K562 (cell line): Measurements from ENCODE around the gene CAPZA1. TPM values are rescaled to one million over a fixed set of nuclear protein-coding genes. Genes with fewer than 3 reads are reported as not detected.
A peak's percentile ranks its signal among the peaks of the same experiment; 100 is the strongest.

Experiments used
- ATAC-seq: fragments of 200-7000 bp; cut with Tn5 transposase; 3 replicates; pipeline ENCODE4 v1.9.1; 2020; ENCODE audit warnings: moderate library complexity
- BruUV-seq: library from RNA; stranded (reverse); fragments of 400-500 nt; replicated peaks from 2 replicates; lab custom pipeline; 2021; lab: Mats Ljungman, UMichigan
- CTCF ChIA-PET: fragments of 300-600 bp; formaldehyde crosslinking; extraction: SDS; loops from one replicate; lab custom pipeline; 2021; ENCODE audit warnings: low intra/inter-chr PET ratio; lab: Yijun Ruan, JAX
- POLR2A ChIA-PET: fragments of 300-600, 350-650 bp; sonication (Branson Sonifier 250); formaldehyde crosslinking; extraction: SDS; loops from one replicate; lab custom pipeline; 2021; ENCODE audit warnings: antibody characterized with exemption, inconsistent platforms; lab: Yijun Ruan, JAX
- DNase-seq, 4 experiments: peaks; one replicate each; pipeline versions ENCODE4 v3.0.0 to v3.0.0-alpha.2; 2011 to 2018; ENCODE audit warnings: low spot score in 3 of 4, mixed read lengths in 3 of 4; ENCODE audit errors: extremely low read depth in 1 of 4
- FAIRE-seq: peaks from 2 replicates; lab custom pipeline; 2011; peaks lifted over from hg19 to GRCh38; lab: Jason Lieb, UNC
- H2AFZ ChIP-seq: 2 replicates; pipeline ENCODE4 v1.6.0; 2011; ENCODE audit warnings: low read depth, low read length, control low read depth, inconsistent platforms
- H3K27ac ChIP-seq: fragments of 200-600 bp; 3 replicates; pipeline ENCODE4 v1.8.0; 2011; ENCODE audit warnings: low read depth, mild to moderate bottlenecking, control low read depth, inconsistent platforms, low read length, moderate library complexity, mixed read lengths; ENCODE audit errors: extremely low read depth
- H3K27me3 ChIP-seq, 2 experiments: fragments of 300-600 bp in 1 of 2; 2 replicates in 1 of 2; 3 replicates in 1 of 2; pipeline versions ENCODE4 v1.6.0 to v1.8.0; 2011; ENCODE audit warnings: inconsistent platforms in 2 of 2, low read length in 2 of 2, mild to moderate bottlenecking in 1 of 2, mixed read lengths in 1 of 2, moderate library complexity in 1 of 2; ENCODE audit not compliant: control insufficient read depth in 2 of 2, insufficient read depth in 2 of 2
- H3K36me3 ChIP-seq: fragments of 300-600 bp; 3 replicates; pipeline ENCODE4 v1.8.0; 2011; ENCODE audit warnings: mild to moderate bottlenecking, low read length, inconsistent platforms; ENCODE audit not compliant: control insufficient read depth, insufficient read depth
- H3K4me1 ChIP-seq, 2 experiments: fragments of 200-600 bp in 1 of 2; replicated peaks in 1 of 2; 2 replicates in 1 of 2; 3 replicates in 1 of 2; pipeline versions ENCODE4 v1.5.1 to v1.8.0; 2011; ENCODE audit warnings: inconsistent platforms in 2 of 2, low read length in 2 of 2, mild to moderate bottlenecking in 1 of 2, mixed read lengths in 1 of 2, moderate library complexity in 1 of 2; ENCODE audit not compliant: control insufficient read depth in 2 of 2, insufficient read depth in 2 of 2
- H3K4me2 ChIP-seq: 2 replicates; pipeline ENCODE4 v1.6.1; 2011; ENCODE audit warnings: low read length, control low read depth, inconsistent platforms, mixed read lengths; ENCODE audit not compliant: insufficient read depth
- H3K4me3 ChIP-seq: fragments of 200-600 bp; sonication (generic), shearing (Covaris generic); 2 replicates; pipeline ENCODE4 v1.5.1; 2016; ENCODE audit warnings: control low read depth, inconsistent platforms
- H3K79me2 ChIP-seq: fragments of 200-600 bp; 3 replicates; pipeline ENCODE4 v1.8.0; 2011; ENCODE audit warnings: low read length, inconsistent platforms; ENCODE audit not compliant: control insufficient read depth, insufficient read depth
- H3K9ac ChIP-seq, 2 experiments: 2 replicates each; pipeline versions ENCODE4 v1.6.0 to v1.6.1; 2011; ENCODE audit warnings: low read depth in 2 of 2, low read length in 2 of 2, control low read depth in 1 of 2, inconsistent platforms in 1 of 2, mild to moderate bottlenecking in 1 of 2, mixed read lengths in 1 of 2; ENCODE audit not compliant: insufficient read depth in 1 of 2
- H3K9me1 ChIP-seq: one replicate; pipeline ENCODE4 v1.6.0; 2011; ENCODE audit warnings: inconsistent platforms, mild to moderate bottlenecking, low read length, moderate library complexity; ENCODE audit not compliant: control insufficient read depth, insufficient read depth
- H3K9me3 ChIP-seq: replicated peaks from 2 replicates; pipeline ENCODE4 v1.5.1; 2011; ENCODE audit warnings: low read depth, low read length, inconsistent platforms; ENCODE audit not compliant: control insufficient read depth, insufficient read depth
- H4K20me1 ChIP-seq: replicated peaks from 2 replicates; pipeline ENCODE4 v1.6.1; 2011; ENCODE audit warnings: low read length, inconsistent platforms, mixed read lengths; ENCODE audit not compliant: control insufficient read depth, insufficient read depth
- CC2D1A ChIP-seq: fragments of 450-650 bp; IDR thresholded peaks from 2 replicates; pipeline ENCODE4 v1.6.1; 2017; ENCODE audit warnings: mild to moderate bottlenecking
- E2F3 ChIP-seq: fragments of 250-450 bp; sonication (Bioruptor Pico); IDR thresholded peaks from 2 replicates; pipeline ENCODE4 v1.4.0; 2020; ENCODE audit warnings: mild to moderate bottlenecking
- EWSR1 ChIP-seq: fragments of 450-650 bp; IDR thresholded peaks from 2 replicates; pipeline ENCODE4 v1.6.1; 2018; ENCODE audit warnings: borderline replicate concordance, mild to moderate bottlenecking, low read depth, moderate library complexity; ENCODE audit not compliant: partially characterized antibody
- POLR2G ChIP-seq: fragments of 200-400 bp; formaldehyde crosslinking; IDR thresholded peaks from 2 replicates; pipeline ENCODE4 v1.6.1; 2017; ENCODE audit warnings: low read depth, mild to moderate bottlenecking, antibody characterized with exemption, low read length, moderate library complexity
- PRMT5 ChIP-seq: sonication (generic); formaldehyde crosslinking; IDR thresholded peaks from 2 replicates; pipeline ENCODE4 v1.5.0; 2020; ENCODE audit warnings: missing genetic modification reagents
- TCF7L2 ChIP-seq: fragments of 150-350 bp; IDR thresholded peaks from 2 replicates; pipeline ENCODE4 v1.6.1; 2016; ENCODE audit warnings: low read depth, mild to moderate bottlenecking, low read length, moderate library complexity
- ZNF184 ChIP-seq: sonication (generic); formaldehyde crosslinking; IDR thresholded peaks from 2 replicates; pipeline ENCODE4 v1.5.0; 2020; ENCODE audit warnings: missing genetic modification reagents
- ZNF507 ChIP-seq: conservative IDR thresholded peaks from 2 replicates; pipeline ENCODE4 v1.6.1; 2017; ENCODE audit warnings: missing genetic modification characterization, missing compliant biosample characterization
- ZNF551 ChIP-seq: fragments of 250-450 bp; sonication (Bioruptor Pico); IDR thresholded peaks from 2 replicates; pipeline ENCODE4 v1.5.0; 2021; ENCODE audit warnings: mild to moderate bottlenecking, moderate library complexity
- WGBS: fragments of 100-300 bp; shearing (Covaris generic); methylation state at CpG from one replicate; pipeline ENCODE4 v1.1.6; 2016; ENCODE audit warnings: low coverage, mixed read lengths; ENCODE audit not compliant: insufficient coverage; ENCODE audit errors: missing lambda C conversion rate; 5-methylcytosine and 5-hydroxymethylcytosine counted together
- in situ Hi-C: fragments of 300-500 bp; cut with MboI; formaldehyde crosslinking; loops from 4 replicates; pipeline ENCODE4 v1.15.0; 2018; ENCODE audit warnings: inconsistent platforms, mixed read lengths
- intact Hi-C: fragments of 100-400 bp; cut with micrococcal nuclease; formaldehyde crosslinking; loops from 2 replicates; pipeline ENCODE4 v1.14.2; 2022
- polyA plus RNA-seq, 8 experiments: library from polyadenylated mRNA; depleted of rRNA in 4 of 8; stranded (reverse) in 5 of 8; unstranded in 3 of 8; fragments of >200 nt; fragmentation: Nextera tagmentation in 2 of 8; fragmentation: Illumina TruSeq in 1 of 8; extraction: Ambion mirVana in 2 of 8; extraction: Trizol in 1 of 8; gene quantifications; 2 replicates each; pipeline versions ENCODE4 v1.2.1 to v1.2.3, GENCODE V29; 2011 to 2014; ENCODE audit warnings: inconsistent platforms in 1 of 8, missing spikeins in 1 of 8
- total RNA-seq, 7 experiments: library from RNA; depleted of rRNA in 6 of 7; stranded (reverse); fragments of >200 nt in 6 of 7; fragmentation: Illumina TruSeq in 2 of 7; extraction: Trizol in 2 of 7; gene quantifications; 2 replicates each; pipeline versions ENCODE4 v1.2.1 to v1.2.3, GENCODE V29; 2011 to 2021; ENCODE audit warnings: low replicate concordance in 1 of 7
- TF ChIP-seq, protein P1 (sequence below): fragments of 450-650 bp; IDR thresholded peaks from 2 replicates; pipeline ENCODE4 v1.6.1; 2018; ENCODE audit warnings: mild to moderate bottlenecking, low read depth; ENCODE audit not compliant: partially characterized antibody

Gene CAPZA1
- total and polyA plus RNA-seq, 9 of the 15 experiments (the other 6 are each of a cell fraction or from before 2014, with no cell fraction given) = 237 to 1,020 (median 306) TPM

DNA sequence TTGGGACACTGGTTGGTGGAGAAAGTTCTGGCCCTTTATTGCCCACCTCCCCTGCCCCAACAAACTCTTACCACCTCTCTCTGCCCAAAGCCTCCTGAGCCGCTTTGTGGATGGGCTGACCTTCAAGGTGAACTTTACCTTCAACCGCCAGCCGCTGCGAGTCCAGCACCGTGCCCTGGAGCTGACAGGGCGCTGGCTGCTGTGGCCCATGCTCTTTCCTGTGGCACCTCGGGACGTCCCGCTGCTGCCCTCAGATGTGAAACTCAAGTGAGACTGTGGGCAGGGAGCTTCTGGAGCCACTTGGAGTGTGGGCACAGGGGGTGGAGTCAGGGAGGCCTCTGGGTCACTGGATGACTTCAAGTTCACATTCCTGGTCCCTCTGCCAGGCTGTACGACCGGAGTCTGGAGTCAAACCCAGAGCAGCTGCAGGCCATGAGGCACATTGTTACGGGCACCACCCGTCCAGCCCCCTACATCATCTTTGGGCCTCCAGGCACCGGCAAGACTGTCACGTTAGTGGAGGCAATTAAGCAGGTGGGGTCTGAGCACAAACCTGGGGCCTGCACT lies 74.8 kb downstream of the CAPZA1 start:
- WGBS = 99% methylated on average over 13 of the region's 15 CpGs
- in situ Hi-C loops = no loop called here

DNA sequence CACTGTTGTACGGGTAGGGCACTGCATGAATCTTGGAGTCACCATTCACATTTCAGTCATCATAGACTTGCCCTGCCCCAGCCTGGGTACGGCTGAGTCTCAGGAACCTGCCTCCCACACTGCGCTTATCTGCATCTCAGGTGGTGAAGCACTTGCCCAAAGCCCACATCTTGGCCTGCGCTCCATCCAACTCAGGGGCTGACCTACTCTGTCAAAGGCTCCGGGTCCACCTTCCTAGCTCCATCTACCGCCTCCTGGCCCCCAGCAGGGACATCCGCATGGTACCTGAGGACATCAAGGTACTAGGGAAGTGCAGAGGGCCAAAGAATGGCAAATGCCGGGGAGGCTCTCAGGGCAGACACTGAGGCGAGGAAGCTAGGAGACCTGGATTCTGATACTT lies 75.6 kb downstream of the CAPZA1 start:
- 92% methylated on average over 9 of the region's 9 CpGs for WGBS
- POLR2A ChIA-PET = interaction anchor here (0.6 to 8.7 kb wide), 3 partner anchors 21 to 708 kb away, joined by 3 to 104 read pairs (median 3); partner anchors contain the start of gene MOV10
- Histone ChIP-seq H2AFZ (no peak overlapping the region), H3K27ac (no peak overlapping the region), H3K36me3 (peaks cover 89% of the 10 kb centered on the region), H3K9me3 (no peaks in the 10 kb centered on the region), H3K4me1 (peaks cover 41 to 48% of the 10 kb centered on the region in 2 experiments), H3K79me2 (peaks cover 16% of the 10 kb centered on the region; the same call in 2 of the 3 replicates), H3K27me3 (no peaks in the 10 kb centered on the region), H3K4me2 (no peak overlapping the region), H4K20me1 (no peaks in the 10 kb centered on the region), H3K9ac (0 out of 4 replicates have a peak overlapping the region, but pooled peaks of 1 of the 2 experiments have one; percentile 12), H3K9me1 (peaks cover 5% of the 10 kb centered on the region), H3K4me3 (no peak overlapping the region)
- no peak for FAIRE-seq
- no peak for DNase-seq
- intact Hi-C loops = no loop called here
- in situ Hi-C loops = no loop called here
- no TSS peak for BruUV-seq
- ATAC-seq = no peak
- CTCF ChIA-PET = no interaction called here
- TF ChIP-seq CC2D1A (no peak), EWSR1 (no peak), ZNF507 (tag) (no peak), E2F3 (CRISPR knock-in tag) (no peak), ZNF551 (CRISPR knock-in tag) (no peak)
- TF ChIP-seq, protein P1, sequence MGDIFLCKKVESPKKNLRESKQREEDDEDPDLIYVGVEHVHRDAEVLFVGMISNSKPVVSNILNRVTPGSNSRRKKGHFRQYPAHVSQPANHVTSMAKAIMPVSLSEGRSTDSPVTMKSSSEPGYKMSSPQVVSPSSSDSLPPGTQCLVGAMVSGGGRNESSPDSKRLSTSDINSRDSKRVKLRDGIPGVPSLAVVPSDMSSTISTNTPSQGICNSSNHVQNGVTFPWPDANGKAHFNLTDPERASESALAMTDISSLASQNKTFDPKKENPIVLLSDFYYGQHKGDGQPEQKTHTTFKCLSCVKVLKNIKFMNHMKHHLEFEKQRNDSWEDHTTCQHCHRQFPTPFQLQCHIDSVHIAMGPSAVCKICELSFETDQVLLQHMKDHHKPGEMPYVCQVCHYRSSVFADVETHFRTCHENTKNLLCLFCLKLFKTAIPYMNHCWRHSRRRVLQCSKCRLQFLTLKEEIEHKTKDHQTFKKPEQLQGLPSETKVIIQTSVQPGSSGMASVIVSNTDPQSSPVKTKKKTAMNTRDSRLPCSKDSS = no peak

More for the DNA sequence above, 74.8 kb downstream of the CAPZA1 start:
- Histone ChIP-seq H3K4me3 (no peak overlapping the region), H2AFZ (no peak overlapping the region), H3K4me2 (no peak overlapping the region), H3K36me3 (peaks cover 88% of the 10 kb centered on the region), H3K4me1 (peaks cover 32 to 44% of the 10 kb centered on the region in 2 experiments), H4K20me1 (no peaks in the 10 kb centered on the region), H3K79me2 (peaks cover 9% of the 10 kb centered on the region; the same call in 2 of the 3 replicates), H3K9me3 (no peaks in the 10 kb centered on the region), H3K9me1 (peaks cover 8% of the 10 kb centered on the region), H3K27ac (no peak overlapping the region), H3K27me3 (no peaks in the 10 kb centered on the region), H3K9ac (no peak overlapping the region)
- no TSS peak for BruUV-seq
- ChIA-PET POLR2A (interaction anchor here (0.8 to 8.7 kb wide), 4 partner anchors 10 to 59 kb away, joined by 3 to 104 read pairs (median 4); partner anchors contain the start of gene MOV10), CTCF (no interaction called here)
- intact Hi-C loops = no loop called here
- no peak for ATAC-seq
- no peak for FAIRE-seq
- DNase-seq = no peak
- TF ChIP-seq PRMT5 (CRISPR knock-in tag) (no peak), ZNF184 (CRISPR knock-in tag) (no peak), POLR2G (0 out of 2 replicates have a peak, but pooled peaks have one; percentile 14), TCF7L2 (no peak)
